Measurements from ENCODE around the gene AMH. TPM values are rescaled to one million over a fixed set of nuclear protein-coding genes. Genes with fewer than 3 reads are reported as not detected.
A peak's percentile ranks its signal among the peaks of the same experiment; 100 is the strongest.

Gene AMH
- polyA plus RNA-seq, 1 of the 3 experiments (the other 2 are of a cell fraction) = 18.1 TPM

- Histone ChIP-seq H3K27ac (ENCODE audit: low read depth in 2 of 2, low read length in 1 of 2) (peak overlapping the region; percentile 7 to 64; a peak in 2 of 4 replicates), H3K9me3 (no peaks in the 10 kb centered on the region), H3K4me1 (ENCODE audit: control insufficient read depth in 1 of 2, insufficient read depth in 2 of 2, low read depth in 1 of 2, low read length in 1 of 2) (peaks cover 4 to 26% of the 10 kb centered on the region in 2 experiments; a peak in 1 of 4 replicates), H3K9me2 (no peaks in the 10 kb centered on the region), H3K4me2 (peak overlapping the region; percentile 82), H2AFZ (ENCODE audit: low read depth) (no peak overlapping the region), H3F3A (replicated peaks; ENCODE audit: insufficient read depth) (peaks cover 28% of the 10 kb centered on the region), H4K20me1 (ENCODE audit: insufficient read depth) (peaks cover 14% of the 10 kb centered on the region; the same call in 1 of the 2 replicates), H3K4me3 (ENCODE audit: low read depth in 2 of 2, low read length in 1 of 2) (peak overlapping the region; percentile 15 to 58), H3K9ac (no peak overlapping the region), H3K36me3 (replicated peaks in 1 of 2; ENCODE audit: control insufficient read depth in 1 of 2, insufficient read depth in 2 of 2, low read length in 1 of 2) (no peaks in the 10 kb centered on the region), H3K27me3 (ENCODE audit: insufficient read depth) (peaks cover 24% of the 10 kb centered on the region), H3K79me2 (ENCODE audit: insufficient read depth) (no peaks in the 10 kb centered on the region)
- WGBS (ENCODE audit: low lambda C conversion rate) = 7% methylated on average over 20 of the region's 26 CpGs
- CTCF ChIA-PET = interaction anchor here (0.8 to 4.7 kb wide), 16 partner anchors 8 to 102 kb away, joined by 3 to 53 read pairs (median 4); partner anchors contain the start of genes LINGO3, LSM7, SF3A2 and SPPL2B
- POLR2A ChIA-PET = interaction anchor here (0.8 to 1.8 kb wide), 5 partner anchors 10 to 64 kb away, joined by 3 to 6 read pairs (median 4); no protein-coding TSS in a partner anchor
- peak; percentile 93 for DNase-seq
- TF ChIP-seq IRF3 (IDR thresholded peaks at IDR 0.05; ENCODE audit: low read depth, low read length) (no peak), REST (IDR thresholded peaks at IDR 0.05; ENCODE audit: low read depth, low read length) (peak; percentile 43; the same call in 1 of the 2 replicates), MAX (IDR thresholded peaks at IDR 0.05; ENCODE audit: low read depth) (no peak), NRF1 (IDR thresholded peaks at IDR 0.05; ENCODE audit: low read depth, low read length) (no peak), SMC3 (IDR thresholded peaks at IDR 0.05; ENCODE audit: low read depth, low read length) (no peak), FOXJ3 (CRISPR knock-in tag; IDR thresholded peaks at IDR 0.05) (peak; percentile 90), FOSL2 (IDR thresholded peaks at IDR 0.05; ENCODE audit: borderline replicate concordance, low read depth) (no peak), CTCF (IDR thresholded peaks at IDR 0.05) (no peak), USF2 (IDR thresholded peaks at IDR 0.05; ENCODE audit: borderline replicate concordance, low read depth, low read length) (no peak), GATA2 (CRISPR knock-in tag; IDR thresholded peaks at IDR 0.05) (peak; percentile 61), TAF1 (IDR thresholded peaks at IDR 0.05; ENCODE audit: borderline replicate concordance, low read depth, low read length) (no peak), EZH2phosphoT487 (IDR thresholded peaks at IDR 0.05; ENCODE audit: borderline replicate concordance, low read depth) (no peak), NFIC (IDR thresholded peaks at IDR 0.05; ENCODE audit: borderline replicate concordance) (peak; percentile 57), USF1 (IDR thresholded peaks at IDR 0.05; ENCODE audit: borderline replicate concordance, low read depth) (no peak; the same call in 1 of the 2 replicates), GABPA (IDR thresholded peaks at IDR 0.05; ENCODE audit: low read depth) (no peak), MXI1 (IDR thresholded peaks at IDR 0.05; ENCODE audit: low read depth, low read length) (0 out of 2 replicates have a peak, but pooled peaks have one; percentile 21), SIN3A (IDR thresholded peaks at IDR 0.05; ENCODE audit: borderline replicate concordance, low read depth, low read length) (peak; percentile 72; the same call in 1 of the 2 replicates), JUND (IDR thresholded peaks at IDR 0.05) (no peak; the same call in 1 of the 2 replicates), TCF12 (IDR thresholded peaks at IDR 0.05) (peak; percentile 99), TEAD4 (IDR thresholded peaks at IDR 0.05; ENCODE audit: borderline replicate concordance, insufficient read depth) (no peak), CHD2 (IDR thresholded peaks at IDR 0.05; ENCODE audit: low read length, partially characterized antibody) (peak; percentile 70), RCOR1 (IDR thresholded peaks at IDR 0.05; ENCODE audit: low read length) (peak; percentile 95), RFX5 (IDR thresholded peaks at IDR 0.05; ENCODE audit: low read length) (no peak), MEF2A (IDR thresholded peaks at IDR 0.05; ENCODE audit: borderline replicate concordance, low read depth) (peak; percentile 49; the same call in 1 of the 2 replicates)
These were observed 45.7 kb downstream of the AMH start for GRCh38 chr19:2294687-2295335.
